Activated naive CD4-positive, alpha-beta T cell treated with anti-CD3 and anti-CD28 coated beads, Interleukin-2, amount 50 U/mL, for 24 hours (primary cell): ENCODE results near the gene TET2.

Experiments
- H3K27ac Mint-ChIP-seq: one replicate; pipeline ENCODE4 v1.8.0; 2021; ENCODE audit warnings: mild to moderate bottlenecking, mixed read lengths
- H3K27me3 Mint-ChIP-seq: one replicate; pipeline ENCODE4 v1.8.0; 2021; ENCODE audit warnings: mixed read lengths
- H3K36me3 Mint-ChIP-seq: one replicate; pipeline ENCODE4 v1.8.0; 2021; ENCODE audit warnings: mixed read lengths
- H3K4me1 Mint-ChIP-seq: one replicate; pipeline ENCODE4 v1.8.0; 2021; ENCODE audit warnings: mixed read lengths
- H3K4me3 Mint-ChIP-seq: one replicate; pipeline ENCODE4 v1.8.0; 2021; ENCODE audit warnings: mild to moderate bottlenecking, mixed read lengths
- H3K9me3 Mint-ChIP-seq: one replicate; pipeline ENCODE4 v1.8.0; 2021; ENCODE audit warnings: mixed read lengths

Gene TET2

DNA sequence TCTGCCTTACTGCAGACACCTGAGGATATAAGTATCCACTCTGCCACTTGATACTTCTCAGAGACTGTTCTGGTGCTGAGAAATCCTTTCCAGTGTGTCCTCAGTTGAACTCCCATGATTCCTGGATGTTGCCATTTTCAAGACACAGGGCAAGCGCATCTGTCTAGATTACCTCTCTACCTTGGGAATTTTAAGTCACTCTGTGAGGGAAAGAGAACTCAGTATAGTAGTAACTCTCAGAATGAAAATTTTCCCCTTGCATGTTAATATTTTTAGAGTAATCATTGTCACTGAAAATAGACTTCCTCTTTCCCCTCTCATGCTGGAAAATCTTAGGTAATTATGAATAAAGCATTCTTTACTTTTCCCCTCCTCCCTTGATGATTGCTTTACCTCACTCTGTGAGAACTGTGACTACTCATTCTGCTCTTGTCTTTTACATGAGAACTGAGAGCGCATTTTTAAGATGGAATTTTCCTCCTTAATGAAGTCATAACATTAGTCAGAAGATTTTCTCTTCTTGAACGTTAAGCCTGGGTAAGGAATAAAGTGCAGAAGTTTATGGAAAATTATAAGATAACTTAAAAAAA, 45.0 kb downstream of the TET2 start:
- Mint-ChIP-seq H3K36me3 (peaks cover 52% of the 10 kb centered on the region), H3K27ac (peak overlapping the region; percentile 98), H3K9me3 (peaks cover 7% of the 10 kb centered on the region), H3K4me3 (peak overlapping the region; percentile 63), H3K27me3 (no peaks in the 10 kb centered on the region), H3K4me1 (peaks cover 97% of the 10 kb centered on the region)

DNA sequence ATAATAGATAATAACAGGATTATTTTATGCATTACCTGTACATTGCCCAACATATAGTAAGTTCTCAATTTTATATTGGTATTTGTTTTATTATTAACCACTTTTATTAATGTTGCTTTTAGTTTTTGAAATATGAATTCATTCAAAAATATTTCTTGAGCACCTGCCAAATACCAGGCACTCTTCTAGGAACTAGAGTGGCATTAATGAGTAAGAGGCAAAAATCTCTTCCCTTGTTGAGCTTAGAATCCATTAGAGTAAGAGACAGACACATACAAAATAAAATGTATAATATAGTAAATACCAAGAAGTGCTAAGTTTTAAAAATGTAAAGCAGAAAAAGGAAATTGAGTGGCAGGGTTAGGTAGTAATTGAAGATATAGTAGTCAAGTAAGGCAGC, 45.8 kb downstream of the TET2 start:
- Mint-ChIP-seq H3K4me1 (peaks cover 97% of the 10 kb centered on the region), H3K27ac (peak overlapping the region; percentile 85)

DNA sequence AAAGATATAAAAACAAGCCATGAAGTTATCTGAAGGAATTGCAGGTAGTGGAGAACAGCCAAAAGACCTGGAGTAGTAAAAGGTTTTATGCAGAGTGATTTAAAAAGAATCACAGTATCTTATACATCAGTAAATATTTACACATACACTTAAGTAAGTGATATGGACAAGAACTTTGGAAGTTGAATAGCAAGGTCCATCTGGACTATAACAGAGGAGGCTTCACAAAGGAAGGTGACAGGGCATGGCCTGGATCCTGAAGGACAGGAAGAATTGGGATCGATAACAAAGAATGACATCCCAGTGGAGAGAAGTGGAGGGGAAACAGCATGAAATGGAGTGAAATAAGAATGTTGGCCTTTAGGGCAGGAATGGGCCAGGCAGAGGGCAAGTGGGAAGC, 46.2 kb downstream of the TET2 start:
- Mint-ChIP-seq H3K36me3 (peaks cover 53% of the 10 kb centered on the region), H3K27me3 (no peaks in the 10 kb centered on the region), H3K4me1 (peaks cover 93% of the 10 kb centered on the region), H3K4me3 (peak overlapping the region; percentile 11), H3K27ac (peak overlapping the region; percentile 85), H3K9me3 (peaks cover 7% of the 10 kb centered on the region)

More for the DNA sequence above, 45.8 kb downstream of the TET2 start:
- Mint-ChIP-seq H3K9me3 (peaks cover 7% of the 10 kb centered on the region), H3K4me3 (peak overlapping the region; percentile 11), H3K27me3 (no peaks in the 10 kb centered on the region), H3K36me3 (peaks cover 53% of the 10 kb centered on the region)

DNA sequence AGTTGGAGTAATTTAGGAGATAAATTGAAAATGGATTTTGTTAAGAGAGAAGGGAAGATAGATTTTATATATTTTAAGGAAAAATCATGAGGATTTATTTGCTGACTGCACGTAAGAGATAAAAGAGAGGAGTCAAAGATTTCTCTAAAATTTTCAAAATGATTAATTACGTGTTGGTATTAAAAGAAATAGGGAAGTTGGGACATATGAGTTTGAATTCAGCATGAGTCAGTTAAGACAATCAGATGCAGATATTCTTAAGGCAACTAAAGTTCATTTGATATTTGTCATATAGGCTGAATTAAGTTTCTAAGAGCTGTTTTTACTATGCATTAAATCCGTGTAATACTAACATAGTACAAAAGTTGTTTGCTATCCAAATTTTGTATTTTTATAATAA, 46.9 kb downstream of the TET2 start:
- no peaks in the 10 kb centered on the region for H3K27me3 Mint-ChIP-seq
- H3K4me3 Mint-ChIP-seq: no peak overlapping the region
- H3K9me3 Mint-ChIP-seq: peaks cover 7% of the 10 kb centered on the region
- peak overlapping the region; percentile 15 for H3K27ac Mint-ChIP-seq
- H3K4me1 Mint-ChIP-seq: peaks cover 87% of the 10 kb centered on the region
- peaks cover 50% of the 10 kb centered on the region for H3K36me3 Mint-ChIP-seq

DNA sequence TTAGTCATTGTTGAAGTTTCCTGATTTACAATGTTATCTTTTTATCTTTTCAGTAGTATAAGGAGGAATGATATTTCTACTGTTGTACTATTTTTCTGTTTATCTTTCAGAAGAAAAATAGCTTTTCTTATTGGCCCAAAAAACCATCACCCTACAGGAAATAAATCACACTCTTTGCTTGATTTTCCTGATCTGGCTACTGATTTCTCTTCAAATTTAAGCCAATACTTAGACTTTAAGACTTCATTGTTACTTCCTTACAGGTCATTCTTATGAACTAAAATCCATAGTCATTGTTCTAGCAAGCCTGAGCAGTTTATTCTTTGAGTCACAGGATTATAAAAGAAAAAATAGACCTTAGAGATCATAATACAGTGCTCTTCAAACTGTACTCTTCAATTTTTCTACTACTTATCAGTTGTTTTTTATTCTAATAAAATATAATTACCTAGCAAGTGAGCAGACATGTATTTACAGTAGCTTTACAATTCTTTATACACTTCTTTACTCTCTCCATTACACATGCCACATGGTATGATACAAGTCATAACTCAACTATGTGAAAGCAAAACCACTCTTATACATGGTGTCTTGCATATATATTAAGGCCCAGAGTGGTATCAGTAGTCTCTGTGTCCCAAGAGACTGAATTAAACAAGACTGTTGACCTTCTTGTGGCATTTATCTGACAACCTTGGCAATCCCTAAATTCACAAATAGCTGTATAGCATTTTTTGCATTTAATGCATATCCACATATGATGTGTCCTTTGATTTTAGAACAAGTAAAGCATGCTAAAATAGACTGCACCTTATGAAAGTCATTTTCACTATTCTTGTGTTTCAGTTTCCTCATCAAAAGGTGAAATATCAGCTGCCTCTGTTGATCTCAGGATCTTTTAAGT, 47.9 kb downstream of the TET2 start:
- H3K27ac Mint-ChIP-seq: peak overlapping the region; percentile 61
- no peaks in the 10 kb centered on the region for H3K27me3 Mint-ChIP-seq
- H3K4me1 Mint-ChIP-seq: peaks cover 79% of the 10 kb centered on the region
- peaks cover 47% of the 10 kb centered on the region for H3K36me3 Mint-ChIP-seq
- H3K4me3 Mint-ChIP-seq: peak overlapping the region; percentile 16
- H3K9me3 Mint-ChIP-seq: peaks cover 3% of the 10 kb centered on the region

DNA sequence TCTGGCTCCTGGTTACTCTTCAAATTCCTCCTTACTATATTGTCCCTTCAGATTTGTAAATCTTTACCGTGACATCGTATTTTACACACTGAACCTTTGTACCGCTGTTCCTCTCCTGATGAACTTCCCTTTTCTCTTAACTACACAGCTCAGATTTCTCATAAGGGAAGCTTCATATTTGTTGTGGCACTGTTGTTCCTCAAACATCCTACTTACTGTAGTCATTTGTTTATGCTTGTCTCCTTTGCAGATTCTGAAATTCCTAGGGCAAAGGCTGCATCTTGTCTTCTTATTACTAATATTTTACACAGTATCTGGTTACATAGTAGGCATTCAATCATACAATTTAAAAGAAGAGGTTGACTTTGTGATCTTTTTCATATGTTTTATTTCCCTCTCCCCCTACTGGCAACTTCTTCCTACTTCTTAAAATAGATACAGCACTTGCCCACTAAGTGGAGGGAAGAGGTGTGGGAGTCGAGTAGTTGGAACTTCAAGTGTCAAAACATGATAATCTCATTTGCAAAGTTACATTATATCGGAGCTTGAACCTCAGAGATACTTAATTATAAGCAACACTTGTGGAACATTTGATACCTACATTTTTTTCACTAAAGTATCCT, 50.0 kb downstream of the TET2 start:
- H3K27me3 Mint-ChIP-seq: no peaks in the 10 kb centered on the region
- H3K9me3 Mint-ChIP-seq: no peaks in the 10 kb centered on the region
- no peak overlapping the region for H3K4me3 Mint-ChIP-seq
- peaks cover 65% of the 10 kb centered on the region for H3K4me1 Mint-ChIP-seq
- H3K36me3 Mint-ChIP-seq: peaks cover 40% of the 10 kb centered on the region
- peak overlapping the region; percentile 64 for H3K27ac Mint-ChIP-seq

DNA sequence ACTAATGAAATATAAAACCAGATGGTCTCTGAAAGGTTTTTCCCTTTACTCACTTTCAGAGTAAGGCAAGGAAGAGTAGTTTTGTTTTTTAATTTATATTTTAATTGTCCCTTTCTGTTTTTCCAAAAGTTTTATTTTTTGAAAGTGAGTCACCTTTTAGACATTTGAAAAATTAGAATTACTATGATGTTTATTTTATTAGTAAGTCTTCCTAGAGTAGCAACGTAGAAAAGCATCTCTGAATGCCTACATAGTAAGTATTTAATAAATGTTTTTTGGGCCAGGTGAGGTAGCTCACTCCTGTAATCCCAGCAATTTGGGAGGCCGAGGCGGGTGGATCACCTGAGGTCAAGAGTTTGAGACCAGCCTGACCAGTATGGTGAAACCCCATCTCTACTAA, 51.1 kb downstream of the TET2 start:
- H3K27ac Mint-ChIP-seq: no peak overlapping the region
- peaks cover 37% of the 10 kb centered on the region for H3K36me3 Mint-ChIP-seq
- no peaks in the 10 kb centered on the region for H3K27me3 Mint-ChIP-seq
- H3K4me3 Mint-ChIP-seq: no peak overlapping the region
- peaks cover 55% of the 10 kb centered on the region for H3K4me1 Mint-ChIP-seq
- H3K9me3 Mint-ChIP-seq: no peaks in the 10 kb centered on the region

DNA sequence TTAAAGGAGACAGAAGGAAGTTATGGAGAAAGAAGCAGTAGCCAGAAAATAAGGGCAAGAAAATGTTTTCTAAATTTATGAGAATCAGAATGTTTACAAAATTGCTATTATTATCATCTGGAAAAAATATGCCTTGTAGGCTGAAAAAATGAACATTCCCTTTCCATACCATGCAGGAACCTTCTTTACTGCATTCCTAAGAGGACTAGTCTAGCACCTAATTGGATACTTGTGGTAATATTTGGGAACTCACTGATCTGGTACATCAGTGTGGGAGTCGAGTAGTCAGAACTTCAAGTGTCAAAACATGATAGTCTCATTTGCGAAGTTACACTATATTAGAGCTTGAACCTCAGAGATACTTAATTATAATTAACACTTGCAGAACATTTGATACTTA, 51.9 kb downstream of the TET2 start:
- Mint-ChIP-seq H3K9me3 (no peaks in the 10 kb centered on the region), H3K27me3 (no peaks in the 10 kb centered on the region), H3K4me3 (no peak overlapping the region), H3K4me1 (peaks cover 48% of the 10 kb centered on the region), H3K27ac (no peak overlapping the region), H3K36me3 (peaks cover 32% of the 10 kb centered on the region)

DNA sequence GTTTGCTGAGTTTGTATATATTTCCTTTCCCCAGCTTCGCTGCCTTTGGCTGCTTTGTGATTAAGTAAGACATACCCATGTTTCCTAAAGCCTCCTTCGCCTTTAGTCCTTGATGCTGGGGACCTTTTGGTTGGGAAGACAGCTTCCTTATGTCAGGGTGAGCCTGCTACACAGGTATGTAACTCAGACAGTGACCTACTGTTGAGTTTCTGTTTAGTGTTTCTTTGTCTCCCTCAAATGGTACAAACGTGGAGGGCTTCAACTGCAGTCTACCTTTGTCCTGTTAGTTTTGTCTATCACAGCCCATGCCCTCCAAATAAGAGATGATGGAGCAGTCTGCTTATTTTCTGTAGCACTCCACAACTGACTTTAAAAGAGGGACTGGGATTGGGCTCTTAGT, 59.5 kb downstream of the TET2 start:
- Mint-ChIP-seq H3K4me3 (no peak overlapping the region), H3K4me1 (peaks cover 26% of the 10 kb centered on the region)

DNA sequence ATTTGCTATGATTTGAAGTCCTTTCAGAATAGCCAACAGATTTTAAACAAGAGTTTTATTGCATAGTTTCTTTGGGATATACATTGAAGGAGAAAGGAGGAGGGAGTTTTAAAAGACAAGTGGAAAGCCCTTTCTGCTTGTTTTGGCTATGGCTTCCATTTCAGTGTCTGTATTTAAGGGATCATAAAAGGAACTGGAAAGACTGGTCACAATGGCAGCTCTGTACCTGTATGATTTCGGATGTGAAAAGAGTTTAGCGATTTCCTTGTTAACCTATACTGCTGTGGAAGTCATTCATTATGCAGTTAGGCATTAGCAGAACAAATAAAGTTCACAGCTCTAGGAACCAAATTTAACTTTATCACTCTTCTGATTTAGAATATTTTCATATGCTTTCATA, 60.7 kb downstream of the TET2 start:
- H3K4me1 Mint-ChIP-seq: peaks cover 29% of the 10 kb centered on the region
- H3K27me3 Mint-ChIP-seq: no peaks in the 10 kb centered on the region
- H3K4me3 Mint-ChIP-seq: no peak overlapping the region
- H3K9me3 Mint-ChIP-seq: no peaks in the 10 kb centered on the region
- H3K27ac Mint-ChIP-seq: no peak overlapping the region
- H3K36me3 Mint-ChIP-seq: peaks cover 26% of the 10 kb centered on the region

More for the DNA sequence above, 59.5 kb downstream of the TET2 start:
- Mint-ChIP-seq H3K9me3 (no peaks in the 10 kb centered on the region), H3K36me3 (peaks cover 24% of the 10 kb centered on the region), H3K27ac (no peak overlapping the region), H3K27me3 (no peaks in the 10 kb centered on the region)

DNA sequence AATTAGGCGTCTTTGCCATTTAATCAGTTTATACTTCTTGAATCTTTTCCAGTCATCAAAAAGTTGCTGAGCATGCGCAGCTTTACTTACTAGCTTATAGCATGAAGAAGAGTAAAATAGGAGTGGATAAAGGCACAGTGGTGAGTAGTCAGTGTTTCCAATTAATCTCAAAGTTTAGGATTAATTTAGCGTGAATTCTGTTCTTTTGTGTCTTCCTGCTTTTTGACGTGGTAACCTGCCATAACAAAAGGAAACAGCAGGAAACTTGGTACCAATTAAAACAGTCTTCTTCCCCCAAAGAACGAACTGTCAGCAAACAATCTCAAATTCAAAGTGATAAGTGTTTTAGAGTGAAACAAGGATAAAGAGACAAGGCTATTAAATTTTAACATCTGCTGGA, 61.9 kb downstream of the TET2 start:
- no peak overlapping the region for H3K4me3 Mint-ChIP-seq
- H3K36me3 Mint-ChIP-seq: peaks cover 27% of the 10 kb centered on the region
- H3K27me3 Mint-ChIP-seq: no peaks in the 10 kb centered on the region
- no peaks in the 10 kb centered on the region for H3K9me3 Mint-ChIP-seq
- H3K27ac Mint-ChIP-seq: no peak overlapping the region
- H3K4me1 Mint-ChIP-seq: peaks cover 31% of the 10 kb centered on the region

DNA sequence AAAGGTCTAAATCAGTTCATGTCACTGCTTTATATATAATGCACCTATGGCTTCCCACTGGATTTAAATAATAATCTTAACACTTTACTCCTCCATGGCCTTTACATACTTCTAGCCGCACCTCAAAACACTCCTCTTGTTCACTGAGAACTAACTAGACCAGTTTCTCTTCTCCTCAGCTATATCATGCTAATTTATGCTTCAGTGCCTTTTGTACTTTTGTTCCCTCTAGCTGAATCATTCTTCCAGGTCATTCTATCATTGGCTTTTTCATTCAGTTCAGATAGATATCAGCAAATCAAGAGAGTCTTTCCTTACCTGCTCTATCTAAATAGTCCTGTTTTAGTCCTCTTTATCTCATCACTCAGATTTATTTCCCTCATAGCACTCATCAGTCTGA, 64.2 kb downstream of the TET2 start:
- H3K36me3 Mint-ChIP-seq: peaks cover 30% of the 10 kb centered on the region
- no peaks in the 10 kb centered on the region for H3K27me3 Mint-ChIP-seq
- H3K4me1 Mint-ChIP-seq: peaks cover 47% of the 10 kb centered on the region
- no peaks in the 10 kb centered on the region for H3K9me3 Mint-ChIP-seq
- no peak overlapping the region for H3K4me3 Mint-ChIP-seq
- H3K27ac Mint-ChIP-seq: no peak overlapping the region

DNA sequence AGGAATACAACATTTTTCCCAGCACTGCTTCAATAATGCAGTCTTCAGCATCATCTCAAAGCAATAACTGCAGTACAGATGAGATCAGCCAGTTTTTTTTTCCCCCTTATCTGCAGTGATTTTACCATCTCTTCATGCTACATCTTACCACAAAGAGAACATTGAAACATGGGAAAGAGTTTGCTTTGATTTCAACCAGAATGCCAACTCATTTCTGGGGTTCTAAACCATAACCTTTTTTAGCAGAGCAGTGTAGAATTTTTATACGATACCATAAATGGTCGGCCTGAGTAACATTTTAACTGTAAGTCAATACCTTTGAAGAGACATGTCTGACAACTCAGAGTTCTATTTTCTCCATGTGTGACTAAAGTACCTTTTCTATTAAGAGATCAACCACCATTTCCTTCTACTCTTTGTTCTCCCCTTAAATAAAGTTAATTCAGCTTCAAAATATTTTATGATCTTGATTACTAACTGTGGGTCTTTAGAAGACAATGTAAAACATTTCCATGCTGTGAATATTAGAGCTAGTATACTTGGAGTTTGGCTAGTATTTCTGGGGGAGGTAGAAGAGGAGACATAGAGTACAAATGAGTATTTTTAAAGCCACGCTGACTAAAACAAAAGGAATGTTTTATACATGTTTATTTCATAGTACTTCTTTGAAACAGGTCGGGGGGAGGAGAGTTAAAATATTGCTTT, 69.1 kb downstream of the TET2 start:
- peak overlapping the region; percentile 9 for H3K27ac Mint-ChIP-seq
- H3K4me1 Mint-ChIP-seq: peaks cover 36% of the 10 kb centered on the region
- H3K4me3 Mint-ChIP-seq: peak overlapping the region; percentile 23
- H3K36me3 Mint-ChIP-seq: peaks cover 25% of the 10 kb centered on the region
- H3K27me3 Mint-ChIP-seq: no peaks in the 10 kb centered on the region
- H3K9me3 Mint-ChIP-seq: no peaks in the 10 kb centered on the region

DNA sequence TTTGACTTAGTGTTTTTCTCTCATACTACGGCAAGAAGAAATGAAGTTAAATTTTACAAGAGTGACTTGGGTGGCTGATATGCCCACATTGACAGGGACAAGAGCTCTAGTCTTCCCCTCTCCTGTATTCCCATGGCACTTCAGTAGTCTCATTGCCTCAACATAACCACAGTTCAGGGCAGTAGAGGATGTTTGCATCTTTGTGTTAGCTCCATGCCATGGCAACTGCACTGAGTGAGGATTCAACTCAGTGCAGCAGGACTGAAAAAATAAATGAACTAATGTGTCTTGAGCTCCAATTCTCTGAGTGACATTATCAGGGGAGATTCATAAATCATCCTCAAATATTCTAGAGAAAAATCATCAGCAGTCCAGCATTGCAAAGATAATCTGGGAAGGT, 78.8 kb downstream of the TET2 start:
- H3K4me1 Mint-ChIP-seq: peaks cover 28% of the 10 kb centered on the region
- H3K9me3 Mint-ChIP-seq: no peaks in the 10 kb centered on the region
- no peak overlapping the region for H3K4me3 Mint-ChIP-seq
- H3K27me3 Mint-ChIP-seq: no peaks in the 10 kb centered on the region
- H3K36me3 Mint-ChIP-seq: peaks cover 2% of the 10 kb centered on the region
- no peak overlapping the region for H3K27ac Mint-ChIP-seq

DNA sequence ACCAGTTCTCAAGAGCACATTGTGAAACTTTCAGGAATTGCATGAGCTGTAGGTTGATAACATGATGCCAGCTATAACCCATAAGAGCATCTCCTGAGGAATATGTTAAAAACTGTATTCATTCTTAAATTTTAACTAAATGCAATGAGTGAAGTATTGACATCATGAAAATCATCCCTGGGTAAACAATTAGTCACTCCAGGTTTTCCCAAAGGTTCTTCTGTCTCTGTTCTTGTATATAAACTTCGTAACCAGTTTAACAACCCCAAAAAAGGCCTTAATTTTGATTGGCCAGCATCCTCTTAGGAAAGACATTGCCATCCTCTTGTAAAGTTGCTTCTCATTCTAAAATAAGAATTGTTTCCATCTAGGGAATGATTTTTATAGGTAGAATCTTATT, 80.4 kb downstream of the TET2 start:
- no peak overlapping the region for H3K4me3 Mint-ChIP-seq

More for the DNA sequence above, 80.4 kb downstream of the TET2 start:
- peaks cover 4% of the 10 kb centered on the region for H3K36me3 Mint-ChIP-seq
- no peaks in the 10 kb centered on the region for H3K27me3 Mint-ChIP-seq
- H3K9me3 Mint-ChIP-seq: peaks cover 4% of the 10 kb centered on the region
- H3K27ac Mint-ChIP-seq: no peak overlapping the region
- H3K4me1 Mint-ChIP-seq: peaks cover 28% of the 10 kb centered on the region
